ENCODE measurements around the gene HSPA1L.

Gene HSPA1L

DNA sequence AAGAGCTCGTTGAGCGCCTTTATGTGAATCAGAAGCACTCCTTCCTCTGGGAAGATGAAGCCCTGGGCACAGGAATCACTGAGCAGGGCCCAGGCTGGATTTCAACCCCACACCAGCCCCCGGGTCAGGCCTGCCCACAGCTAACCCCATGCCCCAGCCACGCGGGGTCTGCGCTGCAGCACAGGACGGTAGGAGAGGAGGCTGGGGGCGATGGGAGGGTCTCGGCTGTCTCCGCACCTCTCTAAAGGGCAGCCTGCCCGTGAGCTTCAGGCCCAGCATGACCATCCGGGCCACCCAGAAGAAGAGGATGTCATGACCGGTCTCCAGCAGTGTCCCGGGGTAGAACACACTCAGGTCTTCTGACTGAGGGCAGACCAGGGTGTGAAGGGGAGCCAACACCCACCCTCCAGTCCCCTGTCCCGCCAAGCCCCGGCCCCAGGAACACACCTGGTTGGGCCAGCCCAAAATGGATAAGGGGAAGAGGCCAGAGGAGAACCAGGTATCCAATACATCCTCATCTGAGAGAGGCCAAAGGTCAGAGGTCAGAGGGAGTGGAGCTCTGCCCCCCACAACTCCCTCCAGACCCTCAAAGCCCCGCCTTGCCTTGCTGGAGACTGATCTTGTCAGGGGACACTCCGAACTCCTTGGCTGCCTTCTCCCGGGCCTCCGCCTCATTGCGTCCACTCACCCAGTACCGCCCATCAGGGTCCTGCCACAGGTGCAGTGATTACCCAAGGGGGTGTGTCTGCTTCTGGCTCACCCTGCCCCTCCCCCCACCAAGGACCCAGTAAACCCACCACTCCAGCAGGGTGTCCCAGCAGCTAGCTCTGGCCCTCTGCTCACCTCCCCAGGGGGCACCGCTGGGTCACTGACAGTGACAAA, 33.6 kb downstream of the HSPA1L start:
- no peak for DNase-seq

DNA sequence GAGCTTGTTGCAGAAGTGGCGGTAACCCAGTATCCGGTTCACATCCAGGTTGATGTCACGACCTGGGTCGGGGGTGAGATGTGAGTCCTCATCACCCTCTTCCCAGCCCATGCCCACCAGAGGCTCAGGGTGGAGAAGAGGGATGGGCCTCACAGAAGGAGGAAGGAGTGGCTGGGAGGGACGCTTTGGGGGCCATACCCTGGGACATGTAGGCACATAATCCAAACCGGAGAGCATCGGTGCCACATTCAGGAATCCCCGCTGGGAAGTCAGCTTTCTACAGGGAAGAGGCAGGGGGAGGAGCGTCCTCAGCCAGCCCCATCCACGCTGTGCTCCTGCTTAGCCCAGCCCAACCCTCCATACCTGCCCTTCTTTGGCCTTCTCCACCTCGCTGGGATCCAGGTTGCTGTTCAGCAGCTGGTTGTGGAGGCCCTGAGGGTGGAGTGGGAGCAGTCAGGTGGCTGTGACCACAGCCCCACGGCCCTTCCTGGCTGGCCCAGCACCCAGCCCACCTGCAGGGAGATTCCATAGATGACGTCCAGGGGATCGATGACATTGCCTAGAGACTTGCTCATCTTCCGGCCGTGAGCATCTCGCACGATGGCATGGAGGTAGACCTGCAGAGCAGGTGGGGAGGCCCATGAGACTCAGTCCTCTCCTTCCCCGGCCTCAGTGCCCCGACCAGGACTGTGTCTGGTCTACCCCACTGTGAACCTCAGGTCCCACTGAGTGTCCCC, 34.4 kb downstream of the HSPA1L start:
- no peak for DNase-seq

DNA sequence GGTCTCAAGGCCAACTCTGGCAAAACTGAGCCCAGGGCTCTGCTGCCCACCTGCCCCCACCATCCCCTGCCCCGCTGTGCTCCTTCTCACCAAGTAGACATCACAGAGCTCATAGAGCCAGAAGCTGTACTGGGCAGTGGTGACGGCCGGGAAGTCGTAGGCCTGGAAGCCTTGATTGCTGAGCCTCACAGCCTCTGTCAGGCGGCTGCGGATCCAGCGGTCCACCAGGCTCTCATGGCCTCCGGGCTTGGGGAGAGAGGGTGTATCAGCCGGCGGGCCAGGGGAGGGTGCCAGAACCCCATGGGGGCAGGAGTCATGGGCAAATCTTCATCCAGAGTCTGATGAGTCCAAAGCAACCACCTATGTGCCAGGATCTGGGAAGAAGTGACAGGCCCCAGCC, 35.2 kb downstream of the HSPA1L start:
- no peak for DNase-seq

DNA sequence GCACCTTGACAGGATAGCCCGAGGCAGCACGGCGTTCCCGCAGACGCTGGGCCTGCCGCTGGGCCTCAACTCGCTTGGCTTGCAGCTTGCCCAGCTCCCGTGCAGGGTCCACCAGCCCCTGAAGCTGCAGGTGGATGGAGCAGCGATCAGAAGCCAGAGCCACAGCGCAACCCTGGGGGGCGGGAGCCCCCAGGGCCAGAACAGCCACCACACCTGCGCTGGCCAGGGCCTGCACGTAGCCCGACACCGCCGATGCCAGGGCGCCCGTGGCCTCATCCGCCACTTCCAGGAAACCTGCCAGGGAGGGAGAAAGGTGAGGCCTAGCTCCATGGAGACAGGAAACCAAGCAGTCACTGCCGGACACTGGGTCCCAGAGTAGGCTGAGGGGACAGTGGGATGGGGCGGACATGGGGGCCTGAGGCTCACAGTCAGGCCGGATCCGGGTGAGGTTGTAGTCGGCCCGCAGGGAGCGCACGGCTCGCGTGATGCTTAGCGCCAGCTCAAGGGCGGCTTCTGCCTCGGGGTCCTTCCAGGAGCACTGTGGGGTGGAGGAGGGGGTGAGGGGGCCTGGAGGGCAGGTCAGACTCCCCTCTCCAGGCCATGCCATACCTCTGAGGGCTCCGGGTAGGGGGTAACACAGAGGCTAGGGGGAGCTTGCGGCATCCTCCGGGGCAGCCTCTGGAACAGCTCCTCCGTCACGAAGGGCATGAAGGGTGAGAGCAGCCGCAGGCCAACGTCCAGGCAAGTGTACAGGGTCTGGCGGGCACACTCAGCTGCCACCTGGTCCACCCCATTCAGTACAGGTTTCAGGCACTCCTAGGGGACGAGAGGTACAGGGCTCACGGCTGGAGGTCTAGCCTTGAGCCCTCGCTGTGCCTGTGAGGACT, 35.8 kb downstream of the HSPA1L start:
- no peak for DNase-seq

DNA sequence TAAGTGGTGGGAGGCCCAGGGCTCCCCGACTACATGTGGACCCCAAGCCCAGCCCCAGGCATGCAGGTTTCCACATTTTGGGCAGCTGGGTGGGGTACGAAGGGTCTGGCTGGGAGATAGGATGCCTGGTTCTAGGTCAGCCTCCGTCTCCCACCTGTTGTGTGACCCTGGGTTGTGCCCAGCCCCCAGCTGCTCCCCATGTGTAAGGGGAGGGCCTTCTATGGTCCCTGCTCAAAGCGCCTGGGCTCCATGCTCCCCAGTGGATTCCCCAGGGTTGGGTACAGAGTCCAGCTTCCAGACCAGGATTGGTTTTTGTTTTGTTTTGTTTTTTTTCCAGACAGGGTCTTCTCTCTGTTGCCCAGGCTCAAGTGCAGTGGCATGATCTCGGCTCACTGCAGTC, 36.9 kb downstream of the HSPA1L start:
- DNase-seq = no peak

DNA sequence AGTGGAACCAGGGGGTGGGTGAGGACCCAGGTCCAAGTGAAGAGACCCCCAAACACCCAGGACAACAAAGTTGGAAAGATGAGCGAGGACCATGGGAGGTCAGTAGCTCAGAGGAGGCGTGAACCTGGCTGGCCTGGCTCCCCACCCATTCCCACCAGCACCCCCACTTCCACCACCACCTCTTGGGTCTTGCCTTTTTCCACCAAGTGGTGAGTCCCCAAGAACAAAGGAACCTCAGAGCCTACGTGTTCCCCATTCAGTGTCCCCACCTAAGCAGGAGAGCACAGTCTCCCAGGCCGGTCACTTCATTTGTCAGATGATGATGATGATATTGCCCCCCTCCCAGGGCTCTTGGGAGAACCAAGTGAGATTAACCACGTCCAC, 37.4 kb downstream of the HSPA1L start:
- no peak for DNase-seq

DNA sequence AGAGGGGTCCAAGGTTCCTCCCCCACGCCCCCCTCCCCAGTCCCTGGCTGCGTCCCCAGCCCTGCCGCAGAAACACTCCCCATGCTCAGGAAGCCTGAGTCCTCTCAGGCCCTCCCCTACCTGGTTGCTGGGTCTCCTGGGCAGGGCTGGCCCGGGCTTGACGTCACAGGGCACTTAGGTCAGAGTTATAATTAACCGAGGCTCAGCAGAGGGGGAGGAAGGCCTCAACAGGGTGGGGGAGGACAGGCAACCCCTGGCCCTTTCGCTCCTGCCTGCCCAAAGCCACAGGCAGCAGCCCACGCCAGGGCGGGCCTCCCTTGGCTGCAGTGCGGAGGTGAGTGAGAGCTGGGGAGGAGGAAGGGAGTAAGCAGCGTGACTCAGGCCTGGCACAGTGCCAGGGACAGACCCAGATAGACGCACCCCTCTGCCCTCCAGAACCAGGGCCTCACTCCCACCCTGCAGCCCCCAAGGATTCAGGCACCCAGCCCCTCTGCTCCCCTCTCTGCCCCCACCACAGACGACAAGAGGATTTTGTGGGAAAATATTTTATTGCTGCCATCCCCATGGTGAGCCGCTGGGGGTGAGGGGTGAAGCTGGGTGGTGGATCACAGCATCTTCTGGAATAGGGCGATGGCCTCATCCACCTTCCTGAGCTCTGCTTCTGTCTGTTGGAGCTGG, 38.0 kb downstream of the HSPA1L start, which contains the start of gene VWA7:
TSS of gene VWA7 (minus strand) at position 340 of the 678 bp plus-strand sequence. CDS start 549 bp downstream, outside the sequence.
- DNase-seq = peak; percentile 73

DNA sequence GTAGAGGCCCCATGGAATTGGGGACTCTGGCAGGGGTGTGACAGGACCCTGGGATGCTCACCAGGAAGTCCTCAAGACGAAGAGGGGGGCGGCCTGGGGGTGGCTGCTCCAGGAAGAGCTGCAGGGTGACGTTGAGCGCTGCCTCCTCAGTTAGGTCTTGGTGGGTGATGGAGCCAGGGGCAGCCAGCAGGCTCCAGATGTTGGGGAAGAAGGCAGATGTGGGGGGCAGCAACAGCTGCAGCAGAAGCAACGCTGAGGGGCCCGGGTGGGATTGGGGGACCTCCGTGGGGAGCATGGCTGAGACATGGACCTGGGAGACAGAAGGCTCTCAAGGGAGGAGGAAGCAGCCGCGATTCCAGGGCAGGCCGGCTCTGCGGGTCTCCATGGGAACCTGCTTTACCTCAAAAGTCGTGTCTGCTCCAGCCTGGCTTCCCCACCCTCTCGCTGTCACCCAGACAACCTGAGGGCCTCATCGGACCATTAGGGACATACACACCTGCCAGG, 38.5 kb downstream of the HSPA1L start:
- peak; percentile 63 for DNase-seq

DNA sequence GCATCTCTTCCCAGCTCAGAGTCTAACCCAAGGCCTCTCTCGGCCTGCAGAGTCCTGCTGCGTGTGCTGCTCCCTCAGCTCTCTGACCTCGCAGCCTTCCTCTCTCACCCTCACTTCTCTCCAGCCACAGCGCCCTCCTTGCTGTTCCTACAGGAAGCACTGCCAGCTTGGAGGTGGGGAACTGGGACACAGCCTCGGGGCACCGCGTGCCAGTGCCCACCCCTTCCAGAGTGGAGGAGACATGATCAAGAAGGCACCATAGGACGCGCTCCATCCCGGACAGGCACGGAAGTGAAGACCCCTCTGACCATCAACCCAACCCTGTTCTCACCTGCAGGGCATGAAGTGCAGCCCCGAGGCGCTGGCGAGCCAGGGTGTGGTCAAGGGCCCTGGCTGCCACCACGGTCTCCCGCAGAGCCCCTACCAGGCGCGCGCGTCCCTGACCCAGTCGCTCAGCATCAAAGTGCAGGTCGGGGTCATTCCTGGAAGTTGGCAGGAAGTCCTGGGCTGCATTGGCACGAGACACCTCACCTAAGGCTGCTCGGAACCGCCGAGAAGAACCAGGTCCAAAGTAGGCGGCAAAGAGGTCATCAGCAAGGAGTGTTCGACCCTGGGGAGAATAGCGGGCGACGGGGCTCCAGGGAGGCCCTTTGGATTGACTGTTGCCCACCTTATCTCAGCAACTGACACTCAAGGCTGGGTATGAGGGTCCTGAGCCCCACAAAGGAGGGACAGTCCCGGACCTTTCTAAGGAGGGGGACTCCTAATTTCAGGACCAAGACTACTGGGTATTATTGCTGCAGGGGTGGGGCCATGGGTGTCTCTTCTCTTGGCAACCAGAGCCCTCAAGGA, 39.2 kb downstream of the HSPA1L start:
- DNase-seq = no peak

DNA sequence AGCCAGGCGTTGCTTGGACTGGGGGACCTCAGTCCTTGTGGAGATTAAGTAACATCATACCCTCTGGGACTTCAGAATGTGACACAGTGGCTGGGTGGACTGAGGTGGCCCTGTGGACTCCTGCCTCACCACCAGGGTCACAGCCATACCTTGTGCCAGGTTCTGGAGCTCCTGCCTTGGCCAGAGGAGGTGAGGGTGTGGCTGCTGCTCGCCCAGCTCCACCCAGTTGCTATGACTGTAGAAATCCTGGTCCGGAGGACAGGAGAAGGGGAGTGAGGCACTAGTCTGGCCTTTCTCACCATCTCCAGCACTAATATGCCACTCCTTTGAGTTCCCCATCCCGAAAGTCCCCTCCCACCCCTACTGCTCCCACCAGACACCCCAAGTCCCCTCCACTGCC, 39.9 kb downstream of the HSPA1L start:
- DNase-seq = no peak

DNA sequence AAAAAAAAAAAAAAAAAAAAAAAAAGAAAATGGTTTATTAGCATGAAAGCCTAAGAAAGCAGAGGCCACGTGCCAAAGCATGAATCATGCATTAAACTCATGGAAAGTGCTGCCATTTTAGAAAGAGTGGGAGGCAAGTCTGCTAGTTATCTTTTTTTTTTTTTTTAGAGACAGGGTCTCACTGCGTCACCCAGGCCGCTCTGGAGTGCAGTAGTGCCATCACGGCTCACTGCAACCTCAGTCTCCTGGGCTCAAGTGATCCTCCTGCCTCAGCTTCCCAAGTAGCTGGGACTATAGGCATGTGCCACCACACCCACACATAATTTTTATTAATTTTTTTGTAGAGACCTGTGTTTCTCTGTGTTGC, 43.1 kb downstream of the HSPA1L start:
- no peak for DNase-seq

DNA sequence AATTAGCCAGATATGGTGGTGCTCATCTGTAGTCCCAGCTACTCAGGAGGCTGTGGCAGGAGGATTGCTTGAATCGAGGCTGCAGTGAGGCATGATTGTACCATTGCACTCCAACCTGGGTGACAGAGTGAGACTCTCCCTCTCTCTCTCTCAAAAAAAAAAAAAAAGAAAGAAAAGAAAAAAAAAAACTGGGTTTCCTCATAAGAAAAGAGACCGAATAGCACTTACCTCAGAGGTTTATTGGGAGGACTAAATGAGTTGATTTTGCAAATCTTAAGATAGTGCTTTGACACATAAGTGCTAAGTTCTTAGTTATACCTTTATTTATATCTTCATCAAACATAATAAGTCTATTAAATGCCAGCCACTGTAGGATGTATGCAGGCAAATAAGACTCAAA, 44.2 kb downstream of the HSPA1L start:
- DNase-seq = no peak

DNA sequence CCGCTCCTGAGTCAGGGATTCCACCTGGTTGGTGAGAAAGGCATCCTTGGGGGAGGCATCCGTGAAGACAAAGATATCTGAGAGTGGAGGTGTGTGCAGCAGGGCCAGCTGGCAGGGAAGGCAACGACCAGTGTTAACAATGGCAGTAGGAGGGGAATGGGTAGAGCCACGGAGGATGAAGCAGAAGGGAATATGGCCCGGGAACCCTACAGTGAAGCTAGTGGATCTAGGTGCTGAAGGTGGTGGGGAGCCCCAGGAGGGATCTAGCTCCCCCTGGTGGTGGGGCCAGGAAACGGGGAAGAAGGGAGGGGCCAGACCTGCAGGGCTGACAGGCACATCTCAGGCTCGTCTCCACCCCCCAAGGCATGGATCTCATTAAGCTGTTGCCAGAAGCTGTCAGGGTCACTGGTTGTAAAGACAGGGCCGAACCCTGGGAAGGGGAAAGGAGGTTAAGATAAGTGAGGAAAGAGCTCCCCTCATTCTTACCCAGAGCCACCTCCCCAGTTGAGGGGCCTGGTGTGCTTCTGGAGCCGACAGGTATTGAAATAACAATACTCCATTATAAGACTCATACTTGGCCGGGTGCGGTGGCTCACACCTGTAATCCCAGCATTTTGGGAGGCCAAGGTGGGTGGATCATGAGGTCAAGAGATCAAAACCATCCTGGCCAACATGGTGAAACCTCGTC, 45.3 kb downstream of the HSPA1L start:
- peak; percentile 62 for DNase-seq

DNA sequence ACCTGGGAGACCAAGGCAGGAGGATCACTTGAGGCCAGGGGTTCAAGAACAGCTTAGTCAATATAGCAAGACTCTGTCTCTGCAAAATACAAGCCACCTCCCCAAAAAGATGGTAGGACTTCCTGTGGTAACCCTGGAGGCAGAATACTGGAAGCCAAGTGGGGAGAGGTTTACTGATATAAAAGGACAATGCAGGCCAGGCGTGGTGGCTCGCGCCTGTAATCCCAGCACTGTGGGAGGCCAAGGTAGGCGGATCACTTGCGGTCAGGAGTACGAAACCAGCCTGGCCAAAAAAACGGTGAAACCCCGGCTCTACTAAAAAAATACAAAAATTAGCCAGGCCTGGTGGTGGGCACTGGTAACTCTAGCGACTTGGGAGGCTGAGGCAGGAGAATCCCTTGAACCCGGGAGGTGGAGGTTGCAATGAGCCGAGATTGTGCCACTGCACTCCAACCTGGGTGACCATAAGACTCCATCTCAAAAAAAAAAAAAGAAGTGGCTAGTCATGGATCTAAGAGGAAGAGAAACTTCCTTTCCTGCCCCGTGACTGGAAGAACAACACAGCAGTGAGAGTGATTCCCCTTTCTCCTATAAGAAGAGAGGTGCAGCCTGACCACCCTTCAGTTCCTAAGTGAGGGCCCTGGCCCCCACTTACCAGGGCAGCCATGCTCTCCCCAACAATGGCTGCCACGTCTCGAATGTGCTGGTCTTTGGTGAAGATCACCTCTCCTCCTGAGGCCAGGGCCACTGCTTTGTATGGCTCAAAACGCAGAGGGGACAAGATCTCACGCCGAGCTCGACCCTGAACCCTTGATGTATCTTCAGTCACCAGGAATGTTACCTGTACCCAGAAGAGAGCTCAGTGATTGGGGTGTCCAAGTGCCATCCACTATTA, 46.5 kb downstream of the HSPA1L start:
- DNase-seq = no peak

DNA sequence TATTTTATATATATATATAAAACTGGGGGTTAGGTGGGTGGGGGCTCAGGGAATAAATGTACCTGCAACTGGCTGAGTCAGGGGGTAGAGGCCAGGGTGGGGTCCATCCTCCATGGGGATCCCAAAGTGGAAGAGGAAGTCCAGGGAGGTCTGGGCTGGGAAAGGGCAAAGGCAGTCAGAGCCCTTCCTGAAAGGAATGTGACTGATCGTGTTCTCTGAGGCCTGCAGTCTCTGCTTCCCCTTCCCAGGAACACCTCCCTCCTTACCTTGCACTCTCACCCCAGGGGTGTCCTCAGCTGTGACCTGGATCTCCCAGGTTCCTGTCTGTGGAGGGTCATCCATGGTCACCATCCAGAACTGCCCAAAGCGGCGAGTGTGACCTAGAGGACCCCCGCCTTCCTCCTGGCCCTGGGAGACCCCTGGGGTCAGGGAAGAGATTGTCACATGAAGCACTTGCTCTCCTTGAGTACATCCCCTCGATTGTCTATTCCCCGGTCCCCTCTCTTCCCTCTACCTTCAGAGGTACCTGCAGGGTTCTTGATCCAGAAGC, 47.9 kb downstream of the HSPA1L start:
- DNase-seq = no peak

DNA sequence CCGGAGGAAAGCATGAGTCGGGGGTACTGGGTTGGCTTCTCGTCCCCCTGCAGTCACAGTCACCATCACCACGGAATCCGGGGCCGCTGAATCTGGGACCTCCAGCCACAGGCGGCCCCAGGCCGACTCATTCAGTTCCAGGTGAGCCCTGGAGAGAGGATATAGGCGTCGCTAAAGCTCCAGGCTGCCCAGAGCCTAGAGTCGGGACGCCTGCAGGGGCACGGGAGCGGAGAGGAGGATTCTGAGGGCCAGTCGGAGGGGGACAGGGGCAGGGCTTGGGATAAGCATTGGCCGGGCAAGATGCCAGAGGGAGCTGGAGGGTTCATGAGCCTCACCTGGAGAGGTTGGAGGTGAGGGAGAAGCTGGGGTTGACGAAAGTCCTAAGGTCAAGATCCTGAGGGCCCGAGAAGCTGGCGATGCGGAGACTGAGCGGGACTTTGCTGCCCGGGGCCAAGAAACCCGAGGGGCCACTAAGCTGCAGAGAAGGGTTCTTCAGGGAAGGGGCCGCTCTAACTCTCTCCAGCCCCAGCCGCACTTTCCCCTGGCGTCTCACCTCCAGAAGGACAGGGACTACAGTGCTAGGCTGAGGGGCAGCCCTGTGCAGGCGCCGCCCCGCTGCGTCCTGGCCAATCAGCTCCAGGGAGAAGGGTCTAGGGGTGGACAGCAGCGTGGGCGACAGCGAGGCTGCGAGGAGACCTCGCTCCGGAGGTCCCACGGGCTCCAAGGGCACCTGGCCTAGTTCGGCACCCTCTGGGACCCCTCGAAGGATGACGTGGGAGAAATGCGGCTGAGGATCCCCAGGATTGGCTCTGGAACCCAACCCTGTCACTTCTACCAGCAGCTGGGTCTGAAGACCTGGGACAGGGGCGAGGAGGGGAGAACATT, 48.9 kb downstream of the HSPA1L start:
- no peak for DNase-seq

DNA sequence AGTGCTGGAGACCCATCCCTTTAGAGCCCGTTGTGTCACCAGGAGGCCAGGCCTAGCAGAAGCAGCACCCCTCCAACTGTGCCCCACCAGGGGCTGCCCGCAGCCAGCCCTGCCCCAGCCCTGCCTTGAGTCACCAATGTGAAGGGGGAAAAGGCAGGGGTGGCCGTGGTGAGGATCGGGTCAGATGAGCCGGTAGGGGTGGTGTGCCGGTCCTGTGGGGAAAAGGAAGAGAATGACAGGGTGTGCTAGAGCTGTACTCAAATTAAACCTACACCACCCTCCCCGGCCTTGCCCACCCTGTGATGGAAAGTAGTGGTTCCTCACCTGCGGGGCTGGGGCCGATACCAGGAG, 49.5 kb downstream of the HSPA1L start:
- no peak for DNase-seq

DNA sequence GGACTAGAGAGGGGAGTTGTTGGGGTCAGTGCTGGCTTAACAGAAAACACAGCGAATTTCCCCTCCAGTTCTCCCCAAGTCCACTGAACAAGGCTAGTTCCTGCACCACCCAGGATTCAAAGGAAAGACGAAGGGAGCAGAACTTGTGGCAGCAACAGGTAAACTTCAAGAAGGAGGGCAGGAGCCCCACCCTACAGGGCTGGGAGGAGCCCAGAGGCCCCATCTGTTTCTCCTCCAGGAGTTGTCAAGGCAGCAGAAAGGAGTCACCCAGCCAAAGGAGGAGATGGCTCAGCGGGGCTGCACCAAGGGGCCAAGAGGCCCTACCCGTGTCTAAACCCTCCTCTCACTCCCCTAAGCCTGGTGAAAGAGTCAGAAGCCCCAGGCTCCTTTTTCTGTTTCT, 50.9 kb downstream of the HSPA1L start:
- DNase-seq = no peak

DNA sequence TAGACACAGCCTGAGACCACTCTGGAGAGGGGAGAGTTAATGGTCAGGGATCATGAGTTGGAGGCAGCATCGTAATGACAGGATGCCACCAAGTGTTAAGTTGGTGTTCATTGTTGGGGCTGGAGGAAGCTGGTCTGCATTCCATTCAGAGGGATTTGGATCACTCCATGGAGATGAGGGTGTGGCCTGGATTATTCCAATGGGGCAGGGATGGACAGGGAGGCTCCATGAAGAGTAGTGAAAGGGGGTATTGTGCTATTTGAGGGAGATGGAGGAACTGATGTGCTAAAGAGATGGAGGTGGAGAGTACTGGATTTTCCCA, 51.5 kb downstream of the HSPA1L start:
- no peak for DNase-seq
